GM12892 (cell line): Measurements from ENCODE around the gene IGFLR1.

Experiments
- POLR2A ChIP-seq: IDR thresholded peaks from 2 replicates; pipeline ENCODE4 v1.6.1; 2011; ENCODE audit warnings: low read depth, low read length, control low read depth
- POLR2AphosphoS5 ChIP-seq: IDR thresholded peaks from 2 replicates; pipeline ENCODE4 v1.6.1; 2011; ENCODE audit warnings: low read depth, low read length, control low read depth
- TAF1 ChIP-seq: IDR thresholded peaks from 2 replicates; pipeline ENCODE4 v1.6.1; 2011; ENCODE audit warnings: low read depth, mild to moderate bottlenecking, control low read depth, low read length, borderline replicate concordance

DNA sequence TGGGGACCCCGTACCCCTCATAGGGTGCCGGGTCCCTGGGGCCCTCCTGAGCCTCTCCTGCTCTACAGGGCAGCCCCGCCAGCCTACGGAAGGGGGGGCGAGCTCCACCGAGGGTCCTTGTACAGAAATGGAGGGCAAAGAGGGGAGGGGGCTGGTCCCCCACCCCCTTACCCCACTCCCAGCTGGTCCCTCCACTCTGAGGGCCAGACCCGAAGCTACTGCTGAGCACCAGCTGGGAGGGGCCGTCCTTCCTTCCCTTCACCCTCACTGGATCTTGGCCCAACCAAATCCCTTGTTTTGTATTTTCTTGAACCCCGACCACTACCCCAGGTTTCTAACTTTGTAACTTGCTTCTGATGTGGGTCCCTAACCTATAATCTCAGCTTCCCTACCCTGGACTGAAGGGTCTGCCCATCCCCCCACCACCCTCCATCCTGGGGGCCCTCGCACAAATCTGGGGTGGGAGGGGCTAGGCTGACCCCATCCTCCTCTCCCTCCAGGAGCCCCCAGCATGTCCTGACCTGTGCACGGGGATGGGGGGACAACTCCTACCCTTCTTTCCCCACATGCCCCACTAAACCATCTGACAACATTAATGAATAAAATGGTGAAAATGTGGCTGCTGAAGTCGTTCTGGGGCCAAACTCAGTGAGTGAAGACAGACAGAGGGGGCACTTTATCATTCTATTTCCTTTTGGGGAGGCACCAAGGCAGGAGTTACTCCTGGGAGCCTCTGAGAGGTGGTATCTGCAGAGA is 46.1 kb upstream of the IGFLR1 start:
- no peak for TF ChIP-seq POLR2A
- TF ChIP-seq POLR2AphosphoS5 = no peak
- TF ChIP-seq TAF1 = no peak
